Measurements from ENCODE around the gene HS2ST1.

HS2ST1 gene

GRCh38 chr1:86914601-86914997, at the start of gene HS2ST1 (continued):
- peak; percentile 53; the same call in 1 of the 2 replicates for TF ChIP-seq ZNF76 (tag by site-specific recombination; IDR thresholded peaks at IDR 0.05; ENCODE audit: borderline replicate concordance, low read depth)
- TF ChIP-seq, protein P1, sequence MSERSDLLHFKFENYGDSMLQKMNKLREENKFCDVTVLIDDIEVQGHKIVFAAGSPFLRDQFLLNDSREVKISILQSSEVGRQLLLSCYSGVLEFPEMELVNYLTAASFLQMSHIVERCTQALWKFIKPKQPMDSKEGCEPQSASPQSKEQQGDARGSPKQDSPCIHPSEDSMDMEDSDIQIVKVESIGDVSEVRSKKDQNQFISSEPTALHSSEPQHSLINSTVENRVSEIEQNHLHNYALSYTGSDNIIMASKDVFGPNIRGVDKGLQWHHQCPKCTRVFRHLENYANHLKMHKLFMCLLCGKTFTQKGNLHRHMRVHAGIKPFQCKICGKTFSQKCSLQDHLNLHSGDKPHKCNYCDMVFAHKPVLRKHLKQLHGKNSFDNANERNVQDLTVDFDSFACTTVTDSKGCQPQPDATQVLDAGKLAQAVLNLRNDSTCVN (tag by site-specific recombination; optimal IDR thresholded peaks at IDR 0.05), result peak; percentile 94
- TF ChIP-seq ZNF558 (tag by site-specific recombination; IDR thresholded peaks at IDR 0.05), result no peak
- TF ChIP-seq KLF16 (tag by site-specific recombination; IDR thresholded peaks at IDR 0.05), result peak; percentile 81; the same call in 1 of the 2 replicates
- TF ChIP-seq, protein P2, sequence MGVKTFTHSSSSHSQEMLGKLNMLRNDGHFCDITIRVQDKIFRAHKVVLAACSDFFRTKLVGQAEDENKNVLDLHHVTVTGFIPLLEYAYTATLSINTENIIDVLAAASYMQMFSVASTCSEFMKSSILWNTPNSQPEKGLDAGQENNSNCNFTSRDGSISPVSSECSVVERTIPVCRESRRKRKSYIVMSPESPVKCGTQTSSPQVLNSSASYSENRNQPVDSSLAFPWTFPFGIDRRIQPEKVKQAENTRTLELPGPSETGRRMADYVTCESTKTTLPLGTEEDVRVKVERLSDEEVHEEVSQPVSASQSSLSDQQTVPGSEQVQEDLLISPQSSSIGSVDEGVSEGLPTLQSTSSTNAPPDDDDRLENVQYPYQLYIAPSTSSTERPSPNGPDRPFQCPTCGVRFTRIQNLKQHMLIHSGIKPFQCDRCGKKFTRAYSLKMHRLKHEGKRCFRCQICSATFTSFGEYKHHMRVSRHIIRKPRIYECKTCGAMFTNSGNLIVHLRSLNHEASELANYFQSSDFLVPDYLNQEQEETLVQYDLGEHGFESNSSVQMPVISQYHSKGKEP (tag by site-specific recombination; IDR thresholded peaks at IDR 0.05), result no peak
- no peak for TF ChIP-seq REPIN1 (tag by site-specific recombination; IDR thresholded peaks at IDR 0.05; ENCODE audit: low read depth)
- TF ChIP-seq, protein P3, sequence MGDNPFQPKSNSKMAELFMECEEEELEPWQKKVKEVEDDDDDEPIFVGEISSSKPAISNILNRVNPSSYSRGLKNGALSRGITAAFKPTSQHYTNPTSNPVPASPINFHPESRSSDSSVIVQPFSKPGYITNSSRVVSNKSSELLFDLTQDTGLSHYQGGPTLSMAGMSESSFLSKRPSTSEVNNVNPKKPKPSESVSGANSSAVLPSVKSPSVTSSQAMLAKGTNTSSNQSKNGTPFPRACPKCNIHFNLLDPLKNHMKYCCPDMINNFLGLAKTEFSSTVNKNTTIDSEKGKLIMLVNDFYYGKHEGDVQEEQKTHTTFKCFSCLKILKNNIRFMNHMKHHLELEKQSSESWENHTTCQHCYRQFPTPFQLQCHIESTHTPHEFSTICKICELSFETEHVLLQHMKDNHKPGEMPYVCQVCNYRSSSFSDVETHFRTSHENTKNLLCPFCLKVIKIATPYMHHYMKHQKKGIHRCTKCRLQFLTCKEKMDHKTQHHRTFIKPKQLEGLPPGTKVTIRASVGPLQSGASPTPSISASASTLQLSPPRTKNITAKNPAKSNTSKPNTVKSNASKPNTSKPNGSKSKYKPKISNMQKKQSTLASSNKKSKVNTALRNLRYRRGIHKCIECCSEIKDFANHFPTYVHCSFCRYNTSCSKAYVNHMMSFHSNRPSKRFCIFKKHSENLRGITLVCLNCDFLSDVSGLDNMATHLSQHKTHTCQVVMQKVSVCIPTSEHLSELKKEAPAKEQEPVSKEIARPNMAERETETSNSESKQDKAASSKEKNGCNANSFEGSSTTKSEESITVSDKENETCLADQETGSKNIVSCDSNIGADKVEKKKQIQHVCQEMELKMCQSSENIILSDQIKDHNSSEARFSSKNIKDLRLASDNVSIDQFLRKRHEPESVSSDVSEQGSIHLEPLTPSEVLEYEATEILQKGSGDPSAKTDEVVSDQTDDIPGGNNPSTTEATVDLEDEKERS (tag by site-specific recombination; IDR thresholded peaks at IDR 0.05), result no peak
- TF ChIP-seq ZNF121 (tag by site-specific recombination; IDR thresholded peaks at IDR 0.05), result no peak
- no peak for TF ChIP-seq ZNF776 (tag by site-specific recombination; IDR thresholded peaks at IDR 0.05; ENCODE audit: borderline replicate concordance)
- TF ChIP-seq ZNF610 (tag by site-specific recombination; IDR thresholded peaks at IDR 0.05; ENCODE audit: borderline replicate concordance), result peak; percentile 81
- TF ChIP-seq ZNF248 (tag by site-specific recombination; IDR thresholded peaks at IDR 0.05), result no peak
- no peak for TF ChIP-seq ZNF26 (tag by site-specific recombination; IDR thresholded peaks at IDR 0.05)
- TF ChIP-seq FEZF1 (tag by site-specific recombination; IDR thresholded peaks at IDR 0.05), result no peak
- no peak for TF ChIP-seq ZNF174 (tag by site-specific recombination; IDR thresholded peaks at IDR 0.05)
- no peak for TF ChIP-seq PRDM1 (tag by site-specific recombination; IDR thresholded peaks at IDR 0.05)
- TF ChIP-seq ZNF629 (tag by site-specific recombination; IDR thresholded peaks at IDR 0.05), result no peak
- TF ChIP-seq GFI1B (tag by site-specific recombination; IDR thresholded peaks at IDR 0.05), result no peak
- TF ChIP-seq TCF7L2 (IDR thresholded peaks at IDR 0.05; ENCODE audit: borderline replicate concordance, low read depth, low read length), result no peak
- no peak for TF ChIP-seq ZNF138 (tag by site-specific recombination; IDR thresholded peaks at IDR 0.05; ENCODE audit: borderline replicate concordance)
- TF ChIP-seq ZNF398 (tag by site-specific recombination; IDR thresholded peaks at IDR 0.05), result peak; percentile 98
